SU-DHL-6 (cell line): ENCODE measurements around the gene SREK1IP1.
"Not testable (repeated sequence)": the region's sequence is repeated elsewhere in the genome, so short reads cannot be mapped to it uniquely, and the experiment has no call there.

Experiments
- H2AFZ ChIP-seq: fragments of 200-600 bp; sonication (generic); 2 replicates; pipeline ENCODE4 v1.6.1; 2014; ENCODE audit warnings: low read depth, mild to moderate bottlenecking, moderate library complexity, mixed read lengths, antibody characterized with exemption, low read length; ENCODE audit not compliant: severe bottlenecking
- H3F3A ChIP-seq: fragments of 200-600 bp; shearing (Covaris generic); 2 replicates; pipeline ENCODE4 v1.6.0; 2016; ENCODE audit warnings: antibody characterized with exemption, mild to moderate bottlenecking; ENCODE audit not compliant: insufficient read depth
- H3K27ac ChIP-seq: fragments of 200-600 bp; sonication (generic); 2 replicates; pipeline ENCODE4 v1.5.1; 2016; ENCODE audit warnings: low read depth, mild to moderate bottlenecking, low read length, moderate library complexity, mixed read lengths
- H3K27me3 ChIP-seq: fragments of 200-600 bp; sonication (generic), shearing (Covaris generic); 2 replicates; pipeline ENCODE4 v1.6.0; 2014; ENCODE audit warnings: mild to moderate bottlenecking, low read length
- H3K36me3 ChIP-seq: fragments of 200-600 bp; sonication (generic); 2 replicates; pipeline ENCODE4 v1.6.1; 2014; ENCODE audit warnings: mild to moderate bottlenecking, low read length, mixed read lengths
- H3K4me2 ChIP-seq: fragments of 300-600, 200-600 bp; shearing (Covaris generic), sonication (generic); 2 replicates; pipeline ENCODE4 v1.6.0; 2014; ENCODE audit warnings: low read length, low read depth, mild to moderate bottlenecking; ENCODE audit not compliant: poor library complexity, severe bottlenecking
- H3K4me3 ChIP-seq: fragments of 200-600 bp; sonication (generic); 2 replicates; pipeline ENCODE4 v1.5.1; 2014; ENCODE audit warnings: antibody characterized with exemption, low read length, mild to moderate bottlenecking, mixed read lengths; ENCODE audit not compliant: insufficient read depth, poor library complexity, severe bottlenecking
- H3K79me2 ChIP-seq: fragments of 200-600 bp; sonication (generic); 2 replicates; pipeline ENCODE4 v1.6.1; 2014; ENCODE audit warnings: mild to moderate bottlenecking, low read length, moderate library complexity; ENCODE audit not compliant: insufficient read depth
- H3K9ac ChIP-seq: fragments of 200-600 bp; sonication (generic); 2 replicates; pipeline ENCODE4 v1.7.0; 2014; ENCODE audit warnings: mild to moderate bottlenecking, low read length
- H3K9me2 ChIP-seq: fragments of 200-600 bp; sonication (generic); replicated peaks from 2 replicates; pipeline ENCODE4 v1.6.1; 2014; ENCODE audit warnings: low read length; ENCODE audit not compliant: insufficient read depth
- H3K9me3 ChIP-seq: fragments of 200-600 bp; sonication (generic); 2 replicates; pipeline ENCODE4 v1.6.1; 2014; ENCODE audit warnings: low read length, mixed read lengths; ENCODE audit not compliant: insufficient read depth
- H4K20me1 ChIP-seq: fragments of 200-600 bp; sonication (generic); 2 replicates; pipeline ENCODE4 v1.6.1; 2014; ENCODE audit warnings: low read depth, mild to moderate bottlenecking, antibody characterized with exemption, low read length, moderate library complexity, mixed read lengths
- EZH2phosphoT487 ChIP-seq: fragments of 200-600 bp; sonication (generic), shearing (Covaris generic); conservative IDR thresholded peaks from 2 replicates; pipeline ENCODE4 v1.6.1; 2018; ENCODE audit warnings: mild to moderate bottlenecking, antibody characterized with exemption, low read length, moderate library complexity, mixed read lengths
- TF ChIP-seq, protein P1 (sequence below): fragments of 200-600 bp; sonication (generic); IDR thresholded peaks from one replicate; pipeline ENCODE4 v1.5.1; 2017; ENCODE audit warnings: antibody characterized with exemption, mild to moderate bottlenecking, low read length, moderate library complexity; ENCODE audit not compliant: insufficient read depth, poor library complexity, severe bottlenecking

Gene SREK1IP1

DNA sequence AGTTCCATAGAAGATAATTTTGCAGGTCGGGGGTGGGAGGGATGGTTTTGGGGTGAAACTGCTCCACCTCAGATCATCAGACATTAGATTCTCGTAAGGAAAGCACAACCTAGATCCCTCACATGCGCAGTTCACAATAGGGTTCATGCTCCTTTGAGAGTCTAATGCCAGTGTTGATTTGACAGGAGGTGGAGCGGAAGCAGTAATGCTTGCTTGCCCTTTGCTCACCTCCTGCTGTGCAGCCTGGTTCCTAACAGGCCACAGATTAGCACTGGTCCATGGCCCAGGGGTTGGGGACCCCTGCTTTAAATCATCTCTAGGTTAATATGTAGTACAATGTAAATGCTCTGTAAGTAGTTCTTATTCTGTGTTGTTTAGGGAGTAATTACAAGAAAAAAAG is 67.7 kb downstream of the SREK1IP1 start:
- Histone ChIP-seq H3K36me3 (no peaks in the 10 kb centered on the region), H3K27me3 (no peaks in the 10 kb centered on the region), H3K9ac (no peak overlapping the region), H2AFZ (no peak overlapping the region), H4K20me1 (no peaks in the 10 kb centered on the region), H3K27ac (no peak overlapping the region), H3K4me3 (no peak overlapping the region), H3K9me2 (no peaks in the 10 kb centered on the region), H3K9me3 (peaks cover 4% of the 10 kb centered on the region; the same call in 1 of the 2 replicates), H3F3A (no peaks in the 10 kb centered on the region), H3K4me2 (no peak overlapping the region), H3K79me2 (no peaks in the 10 kb centered on the region)
- TF ChIP-seq, protein P1, sequence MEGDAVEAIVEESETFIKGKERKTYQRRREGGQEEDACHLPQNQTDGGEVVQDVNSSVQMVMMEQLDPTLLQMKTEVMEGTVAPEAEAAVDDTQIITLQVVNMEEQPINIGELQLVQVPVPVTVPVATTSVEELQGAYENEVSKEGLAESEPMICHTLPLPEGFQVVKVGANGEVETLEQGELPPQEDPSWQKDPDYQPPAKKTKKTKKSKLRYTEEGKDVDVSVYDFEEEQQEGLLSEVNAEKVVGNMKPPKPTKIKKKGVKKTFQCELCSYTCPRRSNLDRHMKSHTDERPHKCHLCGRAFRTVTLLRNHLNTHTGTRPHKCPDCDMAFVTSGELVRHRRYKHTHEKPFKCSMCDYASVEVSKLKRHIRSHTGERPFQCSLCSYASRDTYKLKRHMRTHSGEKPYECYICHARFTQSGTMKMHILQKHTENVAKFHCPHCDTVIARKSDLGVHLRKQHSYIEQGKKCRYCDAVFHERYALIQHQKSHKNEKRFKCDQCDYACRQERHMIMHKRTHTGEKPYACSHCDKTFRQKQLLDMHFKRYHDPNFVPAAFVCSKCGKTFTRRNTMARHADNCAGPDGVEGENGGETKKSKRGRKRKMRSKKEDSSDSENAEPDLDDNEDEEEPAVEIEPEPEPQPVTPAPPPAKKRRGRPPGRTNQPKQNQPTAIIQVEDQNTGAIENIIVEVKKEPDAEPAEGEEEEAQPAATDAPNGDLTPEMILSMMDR: no peak
- no peak for TF ChIP-seq EZH2phosphoT487

DNA sequence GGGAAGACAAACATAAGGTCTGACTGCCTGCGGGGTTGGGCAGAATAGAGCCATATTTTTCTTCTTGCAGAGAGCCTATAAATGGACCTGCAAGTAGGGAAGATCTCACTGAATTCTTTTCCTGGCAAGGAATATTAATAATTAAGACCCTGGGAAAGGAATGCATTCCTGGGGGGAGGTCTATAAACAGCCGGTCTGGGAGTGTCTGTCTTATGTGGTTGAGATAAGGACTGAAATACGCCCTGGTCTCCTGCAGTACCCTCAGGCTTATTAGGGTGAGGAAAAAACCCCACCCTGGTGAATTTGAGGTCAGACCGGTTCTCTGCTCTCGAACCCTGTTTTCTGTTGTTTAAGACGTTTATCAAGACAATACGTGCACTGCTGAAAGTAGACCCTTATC is 72.1 kb downstream of the SREK1IP1 start:
- H3K9ac ChIP-seq, H3K27ac ChIP-seq, H3K9me3 ChIP-seq, H4K20me1 ChIP-seq, H3K36me3 ChIP-seq, H2AFZ ChIP-seq, H3F3A ChIP-seq, H3K27me3 ChIP-seq, H3K4me2 ChIP-seq, H3K79me2 ChIP-seq, H3K4me3 ChIP-seq, H3K9me2 ChIP-seq: not testable (repeated sequence)

DNA sequence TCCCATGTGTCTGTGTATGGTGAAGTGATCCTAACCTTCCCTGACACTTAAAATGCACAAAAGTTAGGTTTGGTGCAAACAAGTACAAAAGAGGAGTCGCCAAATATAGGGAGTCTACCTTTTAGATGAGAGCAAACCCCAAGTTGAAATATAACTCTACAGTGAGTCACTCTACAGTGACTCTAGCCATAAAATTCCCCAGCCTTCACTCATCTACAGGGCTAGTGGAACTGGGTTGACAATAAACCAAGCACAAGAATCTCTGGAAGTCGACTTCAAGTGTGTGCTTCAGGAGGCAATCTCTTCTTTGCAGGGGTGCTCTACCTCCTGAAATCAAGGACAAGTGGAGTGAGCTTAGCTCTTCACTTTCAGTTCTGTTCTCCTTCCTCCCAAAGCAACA is 74.9 kb downstream of the SREK1IP1 start:
- no peaks in the 10 kb centered on the region for H3K79me2 ChIP-seq
- no peaks in the 10 kb centered on the region for H3K27me3 ChIP-seq
- H3F3A ChIP-seq: no peaks in the 10 kb centered on the region
- H3K9ac ChIP-seq: no peak overlapping the region
- no peak overlapping the region for H3K4me2 ChIP-seq
- no peak overlapping the region for H3K4me3 ChIP-seq
- no peaks in the 10 kb centered on the region for H3K36me3 ChIP-seq
- no peaks in the 10 kb centered on the region for H4K20me1 ChIP-seq
- peaks cover 4% of the 10 kb centered on the region; the same call in 1 of the 2 replicates for H3K9me3 ChIP-seq
- H2AFZ ChIP-seq: no peak overlapping the region
- H3K27ac ChIP-seq: no peak overlapping the region
- no peaks in the 10 kb centered on the region for H3K9me2 ChIP-seq
- TF ChIP-seq, protein P1: no peak
- TF ChIP-seq EZH2phosphoT487: no peak

DNA sequence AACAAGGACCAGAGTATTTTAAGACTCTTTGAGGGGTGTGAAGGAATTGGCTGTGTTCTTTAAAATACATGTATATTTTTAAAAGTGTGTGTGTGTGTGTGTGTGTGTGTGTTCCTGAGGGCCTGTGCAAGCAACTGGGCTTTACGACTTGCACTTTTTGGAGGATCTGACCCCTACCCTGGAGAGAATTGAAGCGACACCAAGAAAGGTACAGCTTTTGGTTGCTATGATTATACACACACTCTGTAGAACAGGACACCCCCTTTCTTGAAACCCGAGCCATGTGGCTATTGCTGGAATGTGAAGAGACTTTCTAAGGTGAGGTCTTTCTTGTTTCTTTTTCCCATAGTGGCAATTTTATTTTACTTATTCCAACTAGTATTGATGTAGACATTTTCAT is 77.2 kb downstream of the SREK1IP1 start:
- Histone ChIP-seq H3K4me3 (no peak overlapping the region), H3K79me2 (no peaks in the 10 kb centered on the region), H3K9me3 (no peaks in the 10 kb centered on the region), H3K36me3 (no peaks in the 10 kb centered on the region), H2AFZ (no peak overlapping the region), H4K20me1 (no peaks in the 10 kb centered on the region), H3F3A (no peaks in the 10 kb centered on the region), H3K9me2 (no peaks in the 10 kb centered on the region), H3K9ac (no peak overlapping the region), H3K27me3 (no peaks in the 10 kb centered on the region), H3K4me2 (no peak overlapping the region), H3K27ac (no peak overlapping the region)
- TF ChIP-seq, protein P1: no peak
- no peak for TF ChIP-seq EZH2phosphoT487
